ENCODE results near the gene PNCK.

PNCK gene

DNA sequence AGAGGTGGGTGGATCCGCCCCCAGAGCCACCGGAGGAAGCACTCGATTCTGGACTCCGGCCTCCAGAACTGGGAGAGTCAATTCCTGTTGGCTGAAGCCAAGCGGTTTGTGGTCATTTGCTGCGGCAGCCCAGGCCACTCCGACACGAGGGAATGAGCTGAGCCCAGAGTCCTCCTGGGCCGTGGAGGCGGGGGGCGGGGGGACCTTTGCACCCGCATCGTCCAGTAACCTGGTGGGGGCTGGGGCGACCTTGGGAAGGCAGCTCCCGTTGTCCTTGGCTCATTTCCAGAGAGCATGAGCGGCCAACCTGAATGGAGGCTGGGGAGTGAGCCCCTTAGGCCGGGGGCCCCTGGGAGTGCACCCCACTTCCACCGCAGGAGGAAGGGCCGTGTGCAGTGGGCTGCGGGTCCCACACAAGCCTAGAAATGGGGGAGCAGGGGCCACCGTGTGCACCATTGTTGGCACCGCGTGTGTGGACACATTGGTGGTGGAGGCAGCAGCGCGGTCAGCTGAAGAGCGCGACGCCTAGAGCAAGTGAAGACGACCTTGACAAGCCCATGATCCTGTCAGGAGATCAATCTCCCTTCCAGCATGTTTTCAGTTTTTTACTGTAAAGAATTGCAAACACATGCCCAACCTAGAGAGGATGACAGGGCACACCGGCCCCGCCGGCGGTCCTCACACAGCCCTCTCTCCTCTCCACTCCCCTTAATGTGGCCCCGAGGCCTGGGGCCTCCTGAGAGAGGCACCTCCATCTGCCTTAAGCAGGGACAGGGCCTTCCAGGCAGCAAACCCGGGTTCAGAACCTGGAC, 46.5 kb downstream of the PNCK start:
- no peak for DNase-seq

DNA sequence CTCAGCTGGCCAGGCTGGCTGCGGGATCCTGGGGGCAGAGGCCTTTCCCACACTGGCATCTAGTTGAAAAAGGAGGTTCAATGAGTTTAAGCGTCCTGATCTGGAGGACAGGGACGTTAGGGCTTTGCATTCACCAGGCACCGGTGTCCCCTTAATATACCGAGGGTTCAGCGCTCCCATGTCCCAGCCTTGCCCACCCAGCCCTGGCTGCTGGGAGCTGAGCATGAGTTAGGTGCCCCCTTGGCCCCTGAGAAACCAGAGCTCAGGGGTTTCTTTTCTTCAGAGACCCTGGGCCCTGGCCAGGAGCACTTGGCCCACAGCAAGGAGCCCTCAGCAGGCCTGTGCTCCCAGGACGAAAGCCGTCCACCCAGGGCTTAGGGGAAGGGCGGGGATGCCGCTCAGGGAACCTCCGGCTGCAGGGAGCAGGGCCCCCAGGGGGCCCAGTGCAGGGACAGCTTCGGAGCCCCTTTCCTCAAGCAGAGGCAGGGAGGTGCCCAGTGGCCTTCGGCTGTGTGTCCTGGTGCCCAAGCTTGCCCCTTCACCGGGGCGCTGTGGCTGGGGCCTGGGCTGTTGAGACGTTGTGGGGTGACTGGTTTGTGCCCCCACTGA, 47.5 kb downstream of the PNCK start:
- no peak for DNase-seq

DNA sequence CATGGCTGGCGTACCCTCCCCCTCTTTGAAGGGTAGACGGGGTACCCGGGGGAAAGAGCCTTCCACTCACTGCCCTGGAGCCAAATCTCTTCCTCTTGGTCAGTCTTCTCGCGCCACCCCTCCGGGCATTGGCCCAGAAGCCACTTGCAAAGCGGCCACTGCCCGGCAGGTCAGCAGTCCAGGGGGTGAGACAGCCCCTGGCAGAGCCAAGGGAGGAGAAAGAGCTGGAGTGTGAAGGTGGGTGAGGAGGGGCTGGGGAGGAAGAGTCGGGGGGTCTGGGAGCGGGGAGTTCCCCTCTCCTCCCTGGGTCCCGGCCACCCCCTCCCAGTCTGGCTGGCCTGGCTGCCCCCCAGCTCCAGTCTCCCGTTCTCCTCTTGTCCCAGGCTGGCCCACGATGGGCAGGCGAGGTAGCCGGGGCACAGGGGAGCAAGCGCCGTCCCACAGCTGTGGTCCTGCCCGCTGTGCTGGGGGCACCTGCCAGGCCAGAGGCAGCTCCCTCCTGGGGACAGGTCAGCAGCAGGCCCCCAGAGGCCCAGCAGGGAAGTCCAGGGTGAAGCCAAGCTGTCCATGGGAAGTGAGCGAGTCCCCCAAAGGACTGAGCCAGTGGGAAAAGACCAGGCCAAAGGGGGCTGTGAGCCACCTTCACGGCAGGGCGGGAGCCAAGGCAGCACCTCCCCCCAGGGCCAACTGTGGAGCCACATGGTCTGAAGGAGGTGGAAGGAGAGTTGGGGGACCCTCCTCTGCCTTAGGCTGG, 48.2 kb downstream of the PNCK start:
- no peak for DNase-seq

DNA sequence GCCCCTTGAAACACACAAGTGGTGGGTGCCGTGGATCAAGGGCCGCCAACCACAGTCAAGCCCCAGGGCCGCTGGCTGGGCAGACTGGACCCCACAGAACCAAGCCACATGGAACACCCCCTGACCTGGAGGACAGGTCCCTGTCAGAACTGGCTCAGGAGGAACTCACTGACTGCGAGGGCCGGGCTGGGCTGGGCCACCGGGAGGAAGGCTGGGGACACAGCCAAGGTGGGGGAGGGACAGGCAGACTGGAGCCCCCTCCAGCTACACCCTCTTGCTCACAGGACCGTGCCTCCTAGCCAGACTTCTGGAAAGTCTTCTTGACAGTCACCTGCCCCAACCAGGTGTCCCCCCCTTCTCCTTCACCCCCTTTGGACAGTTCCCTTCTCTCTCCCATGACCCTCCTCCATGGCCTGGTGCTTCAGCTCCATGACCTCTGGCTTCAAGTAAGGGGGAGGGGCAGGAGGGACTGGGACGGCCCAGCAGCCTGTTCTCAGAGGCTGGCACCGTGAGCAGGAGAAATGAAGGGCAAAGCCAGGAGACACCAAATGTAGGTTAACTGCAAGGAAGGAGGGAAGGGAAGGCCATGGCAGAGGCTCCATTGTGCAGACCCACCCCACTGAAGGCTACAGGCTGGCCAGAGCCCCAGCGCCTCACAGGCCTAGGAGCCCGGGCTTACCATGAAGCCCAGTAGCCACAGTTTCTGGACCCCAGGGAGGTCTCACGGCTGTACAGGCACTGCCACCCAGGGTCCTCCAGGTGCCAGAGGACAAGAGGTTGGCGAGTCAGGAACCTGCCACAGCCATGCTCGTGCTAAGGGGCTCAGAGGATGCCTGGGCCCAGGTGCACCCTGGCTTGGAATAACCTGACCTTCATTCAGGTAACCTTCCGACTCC, 49.2 kb downstream of the PNCK start:
- no peak for DNase-seq

DNA sequence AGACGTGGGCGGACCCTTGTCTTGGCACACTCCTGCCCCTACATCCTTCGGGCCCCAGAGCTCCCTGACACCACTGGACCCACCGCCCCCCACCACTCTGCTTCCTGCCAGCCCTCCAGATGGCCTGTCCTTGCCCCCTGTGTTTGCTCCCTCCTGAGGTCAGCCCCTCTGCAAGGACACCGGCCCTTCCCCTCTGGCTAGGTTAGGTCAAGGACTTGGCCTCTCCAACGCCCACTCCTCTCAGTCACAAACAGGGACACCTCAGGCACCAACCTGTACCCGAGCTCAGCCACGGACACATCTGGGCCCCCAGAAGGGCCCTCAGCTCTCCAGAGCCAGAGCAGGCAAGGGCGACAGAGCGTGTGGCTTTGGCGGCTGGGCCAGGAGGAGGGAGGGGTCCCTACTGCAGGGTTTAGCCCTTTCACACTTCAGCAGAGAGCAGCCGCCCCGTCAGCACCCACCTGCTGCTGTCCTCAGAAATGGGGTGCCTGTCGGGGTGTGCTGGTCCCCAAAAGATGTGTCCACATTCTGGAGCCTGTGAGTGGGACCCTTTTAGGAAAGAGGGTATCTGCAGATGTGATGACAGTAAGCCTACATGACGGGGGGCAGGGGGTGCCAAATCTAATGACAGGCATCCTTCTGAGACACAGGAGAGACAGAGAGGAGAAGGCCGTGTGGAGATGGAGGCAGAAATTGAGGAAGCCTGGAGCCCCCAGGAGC, 50.1 kb downstream of the PNCK start:
- DNase-seq = no peak

GRCh38 chrX:153622661-153623309, 50.8 kb downstream of the PNCK start:
- DNase-seq = no peak

GRCh38 chrX:153621949-153622598, 51.5 kb downstream of the PNCK start:
- DNase-seq = no peak

DNA sequence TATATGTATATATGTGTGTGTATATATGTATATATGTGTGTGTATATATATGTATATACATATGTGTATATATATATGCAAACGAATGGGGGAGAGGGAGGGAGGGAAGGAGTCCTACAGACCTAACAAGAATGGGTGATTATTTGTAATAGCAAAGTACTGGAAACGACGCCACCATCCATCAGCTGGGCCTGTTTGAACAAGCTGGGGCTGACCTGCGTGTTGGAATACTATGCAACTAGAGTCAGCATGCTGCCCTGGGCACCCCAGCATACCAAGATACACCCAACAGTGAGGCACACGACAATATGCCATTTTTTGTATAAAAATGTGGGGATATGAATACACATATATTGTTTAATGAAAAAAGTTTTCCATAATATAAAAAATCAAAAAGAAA, 53.0 kb downstream of the PNCK start:
- no peak for DNase-seq
